ENCODE data around the gene B3GLCT. TPM values are rescaled to one million over a fixed set of nuclear protein-coding genes. Genes with fewer than 3 reads are reported as not detected.

Gene B3GLCT
- total RNA-seq, 2 donors from 2014 or later, result 9.3 to 10.4 TPM

- DNase-seq (ENCODE audit: low spot score) (no peak), ATAC-seq (ENCODE audit: insufficient number of reproducible peaks, low FRiP score, low read depth) (no peak)
- H3K27ac ChIP-seq, result no peak overlapping the region
- no peaks in the 10 kb centered on the region for H3K4me1 ChIP-seq (ENCODE audit: control insufficient read depth in 1 of 2, low read depth in 2 of 2)
- H3K36me3 ChIP-seq, result no peaks in the 10 kb centered on the region
- TF ChIP-seq CTCF (IDR thresholded peaks at IDR 0.05), result no peak
- no peak overlapping the region for H3K4me3 ChIP-seq
- no peaks in the 10 kb centered on the region for H3K27me3 ChIP-seq (replicated peaks; ENCODE audit: insufficient read depth)
- H3K9me3 ChIP-seq, result no peaks in the 10 kb centered on the region
These were observed 27.3 kb downstream of the B3GLCT start for GRCh38 chr13:31227063-31227462.

GRCh38 chr13:31227870-31228269 is 28.1 kb downstream of the B3GLCT start:
- no peak overlapping the region for H3K4me3 ChIP-seq
- no peak for TF ChIP-seq CTCF (IDR thresholded peaks at IDR 0.05)
- DNase-seq (ENCODE audit: low spot score), result no peak
- H3K27ac ChIP-seq, result no peak overlapping the region
- no peaks in the 10 kb centered on the region for H3K9me3 ChIP-seq
- no peaks in the 10 kb centered on the region for H3K27me3 ChIP-seq (replicated peaks; ENCODE audit: insufficient read depth)
- H3K36me3 ChIP-seq, result no peaks in the 10 kb centered on the region
- no peaks in the 10 kb centered on the region for H3K4me1 ChIP-seq (ENCODE audit: control insufficient read depth in 1 of 2, low read depth in 2 of 2)
- no peak for ATAC-seq (ENCODE audit: insufficient number of reproducible peaks, low FRiP score, low read depth)

- no peak for ATAC-seq (ENCODE audit: insufficient number of reproducible peaks, low FRiP score, low read depth)
- Histone ChIP-seq H3K27ac (no peak overlapping the region), H3K4me1 (ENCODE audit: control insufficient read depth in 1 of 2, low read depth in 2 of 2) (no peaks in the 10 kb centered on the region), H3K36me3 (no peaks in the 10 kb centered on the region), H3K9me3 (no peaks in the 10 kb centered on the region), H3K27me3 (replicated peaks; ENCODE audit: insufficient read depth) (no peaks in the 10 kb centered on the region), H3K4me3 (no peak overlapping the region)
- DNase-seq (ENCODE audit: low spot score), result no peak
- no peak for TF ChIP-seq CTCF (IDR thresholded peaks at IDR 0.05)
These were observed 35.0 kb downstream of the B3GLCT start for GRCh38 chr13:31234729-31235128.

- no peak for DNase-seq (ENCODE audit: low spot score)
- ATAC-seq (ENCODE audit: insufficient number of reproducible peaks, low FRiP score, low read depth), result no peak
- H3K27me3 ChIP-seq (replicated peaks; ENCODE audit: insufficient read depth), result no peaks in the 10 kb centered on the region
- H3K27ac ChIP-seq, result no peak overlapping the region
- no peaks in the 10 kb centered on the region for H3K9me3 ChIP-seq
- TF ChIP-seq CTCF (IDR thresholded peaks at IDR 0.05), result peak; percentile 52
- no peak overlapping the region for H3K4me3 ChIP-seq
- H3K36me3 ChIP-seq, result no peaks in the 10 kb centered on the region
- no peaks in the 10 kb centered on the region for H3K4me1 ChIP-seq (ENCODE audit: control insufficient read depth in 1 of 2, low read depth in 2 of 2)
These were observed 36.5 kb downstream of the B3GLCT start for GRCh38 chr13:31236211-31236786.

GRCh38 chr13:31240921-31241320 is 41.1 kb downstream of the B3GLCT start:
- H3K4me1 ChIP-seq (ENCODE audit: control insufficient read depth in 1 of 2, low read depth in 2 of 2), result no peaks in the 10 kb centered on the region
- no peaks in the 10 kb centered on the region for H3K36me3 ChIP-seq
- no peaks in the 10 kb centered on the region for H3K9me3 ChIP-seq
- no peak overlapping the region for H3K27ac ChIP-seq
- TF ChIP-seq CTCF (IDR thresholded peaks at IDR 0.05), result no peak
- no peak overlapping the region for H3K4me3 ChIP-seq
- H3K27me3 ChIP-seq (replicated peaks; ENCODE audit: insufficient read depth), result no peaks in the 10 kb centered on the region
- no peak for ATAC-seq (ENCODE audit: insufficient number of reproducible peaks, low FRiP score, low read depth)
- no peak for DNase-seq (ENCODE audit: low spot score)

Data from thoracic aorta (tissue), 2 donors.